Measurements from ENCODE around the gene MYDGF. TPM values are rescaled to one million over a fixed set of nuclear protein-coding genes. Genes with fewer than 3 reads are reported as not detected.
A peak's percentile ranks its signal among the peaks of the same experiment; 100 is the strongest.

Gene MYDGF
- total and polyA plus RNA-seq, 9 of the 15 experiments (the other 6 are each of a cell fraction or from before 2014, with no cell fraction given), result 4.2 to 141 (median 82.1) TPM

- TF ChIP-seq ZNF592 (IDR thresholded peaks at IDR 0.05) (no peak), YY1 (IDR thresholded peaks at IDR 0.05; ENCODE audit: borderline replicate concordance in 1 of 3, control insufficient read depth in 1 of 3, extremely low read depth in 1 of 3, insufficient read depth in 3 of 3, insufficient read length in 1 of 3, insufficient replicate concordance in 2 of 3, low read depth in 1 of 3, low read length in 2 of 3) (peak; percentile 94 to 99 (median 97)), IRF9 (tag; IDR thresholded peaks at IDR 0.05) (no peak), KDM5B (IDR thresholded peaks at IDR 0.05; ENCODE audit: insufficient replicate concordance, low read depth, low read length) (peak; percentile 73), ZNF408 (CRISPR knock-in tag; IDR thresholded peaks at IDR 0.05; ENCODE audit: low read depth) (no peak), DPF2 (IDR thresholded peaks at IDR 0.05) (no peak), ZKSCAN8 (CRISPR knock-in tag; IDR thresholded peaks at IDR 0.05) (no peak), NFATC3 (IDR thresholded peaks at IDR 0.05) (no peak), RBM34 (IDR thresholded peaks at IDR 0.05; ENCODE audit: borderline replicate concordance, insufficient read depth, low read length) (no peak), ZNF23 (CRISPR knock-in tag; IDR thresholded peaks at IDR 0.05) (no peak), RBM25 (IDR thresholded peaks at IDR 0.05; ENCODE audit: low read depth, low read length, severe bottlenecking) (peak; percentile 92), ARID1B (IDR thresholded peaks at IDR 0.05) (no peak), ZSCAN29 (IDR thresholded peaks at IDR 0.05) (no peak), SFPQ (IDR thresholded peaks at IDR 0.05; ENCODE audit: low read depth, low read length) (no peak), ID3 (CRISPR knock-in tag; IDR thresholded peaks at IDR 0.05) (no peak), ID3 (tag; IDR thresholded peaks at IDR 0.05) (no peak), CEBPG (CRISPR knock-in tag; IDR thresholded peaks at IDR 0.05) (0 out of 2 replicates have a peak, but pooled peaks have one; percentile 23), CEBPG (tag; conservative IDR thresholded peaks at IDR 0.05 in 1 of 2, IDR thresholded peaks at IDR 0.05 in 1 of 2) (no peak), ZNF212 (CRISPR knock-in tag; IDR thresholded peaks at IDR 0.05) (no peak), ZNF584 (CRISPR knock-in tag; IDR thresholded peaks at IDR 0.05; ENCODE audit: low read depth) (no peak)
These were observed at the start of gene MYDGF (continued) for GRCh38 chr19:4669723-4670480.

Measured in K562 (cell line).